HL-60/S4 (cell line): ENCODE results near the gene IGFLR1.

Experiments
- in situ Hi-C: fragments of 300-500 bp; cut with MboI; formaldehyde crosslinking; loops from 2 replicates; pipeline ENCODE4 v1.14.3; 2022; ENCODE audit warnings: low sequenced_read_pairs

The IGFLR1 gene

DNA sequence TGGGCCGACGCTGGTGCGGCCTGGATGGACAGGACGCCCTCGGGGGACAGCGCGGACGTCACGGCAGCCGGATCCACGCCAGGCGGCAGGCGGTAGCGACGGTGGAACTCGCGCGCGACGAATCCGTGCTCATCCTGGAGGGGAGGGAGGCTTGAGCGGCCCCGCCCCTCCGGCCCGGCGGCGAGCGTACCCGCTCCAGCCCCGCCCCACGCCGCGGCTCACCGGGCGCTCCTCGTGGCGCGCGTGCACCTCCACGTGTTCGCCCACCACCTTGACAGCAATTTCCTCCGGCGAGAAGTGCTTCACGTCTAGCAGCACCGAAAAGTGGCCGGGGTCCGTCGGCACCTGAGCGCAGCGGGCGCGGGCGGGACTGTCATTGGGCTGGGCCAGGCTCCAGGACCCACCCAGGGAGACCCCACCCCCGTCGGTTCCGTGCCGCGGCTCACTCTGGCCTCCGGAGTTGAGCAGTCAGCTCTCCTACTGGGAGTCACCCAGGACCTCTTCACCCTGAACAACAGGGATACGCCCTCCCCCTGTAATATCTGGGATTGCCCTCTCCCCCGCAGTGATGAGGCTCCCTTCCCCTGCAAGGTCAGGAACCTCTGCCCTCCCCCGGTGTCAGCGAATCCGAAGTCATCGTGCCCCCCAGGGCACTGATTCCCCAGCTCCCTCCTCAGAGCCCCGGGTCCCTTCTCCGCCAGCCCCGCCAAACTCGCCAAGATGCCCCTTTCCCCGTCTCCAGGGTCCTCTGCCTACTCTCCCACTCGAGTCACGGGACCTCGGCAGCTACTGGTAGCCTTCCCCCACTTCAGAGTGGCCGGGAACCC lies 13.5 kb upstream of the IGFLR1 start:
- in situ Hi-C loops = no loop called here

DNA sequence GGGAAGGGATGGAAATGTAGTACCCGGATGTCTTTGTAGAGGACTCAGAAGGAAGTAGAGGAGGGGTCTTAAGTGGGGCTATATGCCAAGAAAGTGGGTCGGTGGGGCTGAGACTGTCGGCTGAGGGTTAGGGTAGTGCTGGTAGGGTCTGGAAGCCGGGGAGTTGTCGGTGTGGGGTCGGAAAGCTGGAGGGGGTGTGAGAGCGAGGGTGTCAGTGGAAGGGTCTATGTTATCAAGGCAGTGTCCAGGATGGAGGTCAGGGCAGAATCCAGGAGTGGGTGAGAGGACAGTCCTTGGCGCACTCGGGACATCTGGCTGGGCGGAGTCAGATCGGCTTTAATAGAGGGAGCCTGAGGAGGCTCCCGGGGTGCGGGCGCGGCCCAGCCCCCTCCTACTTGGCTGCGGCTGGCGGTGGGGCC lies 12.9 kb upstream of the IGFLR1 start:
- in situ Hi-C loops = no loop called here

DNA sequence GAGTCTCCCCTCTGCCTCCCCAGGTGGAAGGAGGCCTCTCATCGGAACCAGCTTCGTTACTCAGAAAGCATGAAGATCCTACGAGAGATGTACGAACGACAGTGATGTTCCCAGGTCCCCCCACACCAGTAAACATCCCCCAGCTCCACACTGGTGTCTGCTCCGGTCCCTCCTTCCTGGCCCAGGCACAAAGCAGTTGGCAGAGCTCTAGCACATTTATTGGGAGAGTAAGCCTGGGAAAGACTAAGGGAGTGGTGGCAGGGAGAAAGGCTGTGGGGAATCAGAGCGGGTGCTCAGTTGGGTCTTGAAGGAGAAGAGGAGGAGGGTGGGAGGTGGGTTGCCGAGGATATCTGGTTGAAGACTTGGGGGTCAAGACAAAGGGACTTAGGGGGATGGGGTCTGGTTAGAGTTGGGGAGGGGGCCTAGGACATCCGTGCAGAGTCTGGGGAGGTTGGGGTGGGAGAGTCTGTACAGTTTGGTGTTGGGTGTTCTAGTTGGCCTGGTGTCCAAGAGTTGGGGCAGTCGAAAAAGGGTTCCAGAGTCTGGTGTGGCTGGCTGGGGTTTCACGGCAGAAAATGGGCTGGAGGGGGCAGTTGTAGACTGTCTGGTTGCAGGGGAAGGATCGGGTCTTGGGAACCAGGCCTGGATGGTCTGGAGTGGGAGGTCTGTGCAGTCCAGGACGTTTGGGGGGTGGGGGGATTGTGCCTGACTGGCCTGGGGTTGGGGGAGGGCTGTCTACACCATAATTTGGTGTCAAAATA lies 12.3 kb upstream of the IGFLR1 start:
- in situ Hi-C loops = no loop called here

DNA sequence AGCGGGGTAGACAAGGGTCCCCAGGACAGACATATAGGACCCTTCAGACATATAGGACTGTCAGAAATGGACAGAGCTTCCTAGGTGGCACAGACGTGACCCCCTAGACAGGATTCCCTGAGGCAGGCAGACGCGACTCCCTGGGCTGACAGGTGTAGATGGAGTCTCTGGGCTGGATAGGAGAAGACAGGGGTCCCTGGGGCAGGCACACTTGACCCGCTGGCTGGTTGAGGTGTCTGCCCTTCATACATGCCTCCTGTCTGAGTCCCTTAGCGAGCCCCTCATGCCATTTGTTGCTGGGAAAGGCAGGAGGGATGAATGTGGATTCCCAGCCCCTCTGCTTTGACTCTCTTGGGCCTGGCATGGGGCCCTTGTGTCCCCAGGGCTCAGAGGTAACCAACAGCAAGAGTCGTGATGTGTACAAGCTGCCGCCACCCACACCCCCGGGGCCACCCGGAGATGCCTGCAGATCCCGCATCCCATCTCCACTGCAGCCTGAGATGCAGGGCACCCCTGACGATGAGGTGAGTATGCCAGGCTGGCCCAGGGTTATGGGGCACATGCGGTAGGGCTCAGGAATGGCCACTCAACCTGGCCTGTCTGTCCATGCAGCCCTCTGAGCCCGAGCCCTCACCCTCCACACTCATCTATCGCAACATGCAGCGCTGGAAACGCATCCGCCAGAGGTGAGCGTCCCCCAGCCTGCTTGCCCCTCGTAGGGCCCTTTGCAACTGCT lies 11.6 kb upstream of the IGFLR1 start:
- in situ Hi-C loops = no loop called here

DNA sequence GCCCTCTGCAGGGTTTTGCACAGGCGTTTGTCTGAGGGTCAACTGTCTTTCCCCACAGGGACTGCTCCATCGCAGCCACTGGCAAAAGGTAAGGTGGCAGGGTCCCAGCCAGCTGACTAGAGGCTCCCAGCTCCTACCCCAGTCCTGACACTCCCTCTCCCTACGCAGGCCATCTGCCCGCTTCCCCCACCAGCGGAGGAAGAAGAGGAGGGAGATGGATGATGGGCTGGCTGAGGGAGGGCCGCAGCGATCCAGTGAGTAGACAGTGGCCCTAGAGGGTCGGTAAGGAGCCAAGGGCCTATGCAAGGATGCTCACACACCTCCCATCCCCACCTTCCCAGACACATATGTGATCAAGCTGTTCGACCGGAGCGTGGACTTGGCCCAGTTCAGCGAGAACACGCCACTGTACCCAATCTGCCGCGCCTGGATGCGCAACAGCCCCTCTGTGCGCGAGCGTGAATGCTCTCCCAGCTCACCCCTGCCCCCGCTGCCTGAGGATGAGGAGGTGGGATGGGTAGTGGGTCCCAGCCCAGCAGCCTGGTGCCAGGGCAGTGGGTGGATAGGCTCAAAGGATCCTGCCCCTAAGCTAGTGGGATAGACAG lies 10.6 kb upstream of the IGFLR1 start:
- in situ Hi-C loops = no loop called here

DNA sequence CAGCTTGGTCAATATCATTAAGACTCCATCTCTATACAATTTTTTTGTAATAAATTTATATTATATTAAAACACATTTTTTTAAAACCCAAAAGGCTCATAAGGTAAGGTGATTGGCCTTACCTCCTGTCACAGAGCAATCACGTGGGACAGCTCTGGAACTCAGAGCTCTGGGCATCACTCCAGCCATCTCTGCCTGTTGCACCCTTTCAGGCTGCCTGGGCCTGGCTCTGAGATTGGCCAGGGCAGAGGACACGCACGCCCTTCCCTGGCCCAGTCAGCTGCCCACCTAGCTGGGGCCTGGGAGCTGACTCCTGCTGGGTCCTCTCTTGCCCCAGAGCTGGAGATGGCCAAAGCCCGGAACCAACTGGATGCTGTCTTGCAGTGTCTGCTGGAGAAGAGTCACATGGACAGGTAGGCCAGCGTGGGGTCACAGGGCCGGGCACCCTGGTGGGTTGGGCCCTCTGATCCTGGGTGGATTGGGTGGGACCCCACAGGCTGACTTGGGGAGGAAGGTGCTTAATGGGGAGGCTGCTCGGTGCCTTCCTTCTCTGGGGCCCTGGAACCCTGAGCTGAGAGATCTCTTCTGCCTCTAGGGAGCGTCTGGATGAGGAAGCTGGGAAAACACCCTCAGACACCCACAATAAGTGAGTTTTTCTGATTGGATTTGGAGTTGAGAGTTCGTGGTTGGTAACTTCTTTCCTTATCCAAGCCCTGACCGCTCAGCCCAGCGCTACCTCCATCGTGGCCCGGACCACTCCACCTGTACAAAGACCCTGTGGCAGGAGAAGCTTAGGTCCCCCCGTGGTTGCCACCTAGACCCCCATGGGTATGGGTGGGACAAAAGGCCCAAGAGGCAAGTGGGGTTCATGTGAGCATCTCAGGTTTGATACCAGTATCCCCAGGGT lies 9.8 kb upstream of the IGFLR1 start:
- in situ Hi-C loops = no loop called here

DNA sequence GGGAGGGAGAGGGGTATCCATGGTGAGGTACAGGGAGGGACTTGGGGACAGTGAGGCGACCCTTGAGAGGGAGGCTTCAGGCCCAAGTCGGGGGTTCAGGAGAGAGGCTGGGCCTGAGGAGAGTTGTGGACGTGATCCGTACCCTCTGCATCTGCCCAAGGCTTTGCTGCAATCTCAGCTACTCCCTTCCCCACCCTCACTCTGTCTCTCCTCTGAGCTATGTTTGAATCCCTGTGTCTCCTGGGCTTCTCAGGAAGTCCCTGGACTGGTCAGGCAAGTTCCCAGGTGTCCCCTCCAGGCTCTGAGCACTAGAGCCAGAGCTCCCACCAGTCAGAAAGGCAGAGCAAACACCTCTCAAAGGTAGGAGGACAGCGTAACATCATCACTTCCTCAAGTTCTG lies 7.9 kb upstream of the IGFLR1 start:
- in situ Hi-C loops = no loop called here

DNA sequence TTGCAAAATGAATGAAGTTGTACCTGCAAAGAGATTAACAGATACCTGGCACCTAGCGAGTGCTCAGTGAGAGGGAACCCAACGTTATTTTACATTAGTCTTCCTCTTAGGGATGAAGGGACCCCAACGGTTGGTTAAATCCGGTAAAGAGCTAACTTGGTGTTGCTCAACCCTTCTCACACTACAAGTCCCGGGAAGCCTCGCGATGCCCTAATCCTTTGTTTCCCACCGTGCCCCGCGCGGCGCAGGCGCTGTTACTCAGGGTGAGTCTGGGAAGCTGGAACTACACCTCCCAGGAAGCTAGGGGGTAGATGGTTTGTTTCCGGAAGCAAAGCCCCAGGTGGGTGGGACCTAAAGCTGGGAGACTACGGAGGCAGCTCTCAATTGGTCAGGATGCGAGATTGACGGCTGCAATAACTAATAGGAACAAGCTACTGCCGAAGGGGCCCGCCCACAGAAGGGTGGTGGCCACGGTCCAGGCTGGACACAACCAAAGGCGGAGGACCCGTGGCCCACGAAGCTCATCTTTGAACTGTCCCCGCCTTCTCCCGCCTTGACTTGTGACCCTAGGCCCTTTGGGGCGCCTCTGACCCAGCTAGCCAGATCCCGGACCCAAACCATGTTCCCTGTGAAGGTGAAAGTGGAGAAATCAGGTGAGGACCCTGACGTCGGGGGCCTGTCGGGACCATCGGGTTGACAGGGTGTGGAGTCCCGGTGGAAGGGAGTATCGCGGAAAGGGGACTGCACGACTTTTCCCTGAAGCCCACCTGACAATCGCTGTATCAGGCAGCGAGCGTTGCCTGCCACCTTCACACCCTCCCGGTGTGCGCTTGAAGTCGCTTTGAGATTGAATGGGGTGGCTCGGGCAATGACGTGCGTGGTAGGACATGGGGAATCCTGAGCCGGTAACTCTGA lies 6.1 kb upstream of the IGFLR1 start, which contains the start of gene LIN37:
LIN37 (plus strand) TSS at position 471 of the 915 bp plus-strand sequence; CDS start at position 620, 149 bp downstream.
- in situ Hi-C loops = no loop called here

DNA sequence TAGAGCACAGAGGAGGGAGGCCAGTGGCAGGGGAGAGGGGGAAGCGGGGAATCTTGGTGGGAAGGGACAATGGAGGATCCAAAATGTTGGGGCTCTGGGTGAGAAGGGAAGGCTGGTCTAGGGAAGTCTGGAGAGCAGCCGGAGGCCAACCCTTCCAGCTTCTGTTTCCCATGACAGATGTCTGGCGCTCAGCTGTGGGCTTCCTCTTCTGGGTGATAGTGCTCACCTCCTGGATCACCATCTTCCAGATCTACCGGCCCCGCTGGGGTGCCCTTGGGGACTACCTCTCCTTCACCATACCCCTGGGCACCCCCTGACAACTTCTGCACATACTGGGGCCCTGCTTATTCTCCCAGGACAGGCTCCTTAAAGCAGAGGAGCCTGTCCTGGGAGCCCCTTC lies 4.3 kb upstream of the IGFLR1 start:
- in situ Hi-C loops = no loop called here

DNA sequence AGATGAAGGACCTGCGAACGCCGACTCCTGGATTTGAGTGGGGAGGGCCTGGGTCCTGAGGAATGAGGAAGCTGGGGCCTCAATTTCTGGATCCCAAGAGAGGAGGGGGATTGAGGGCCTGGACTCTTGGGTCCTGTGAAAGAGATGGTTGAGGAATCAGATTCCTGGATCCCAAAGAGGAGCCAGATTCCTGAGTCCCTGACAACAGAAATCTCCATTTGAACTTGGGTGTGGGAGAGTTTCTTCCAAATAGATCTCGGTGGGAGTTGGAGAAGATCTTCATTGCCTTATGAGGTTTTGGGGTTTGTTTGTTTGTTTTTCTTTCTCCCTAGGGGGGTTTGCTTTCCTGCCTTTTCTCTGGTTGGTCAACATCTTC lies 3.8 kb upstream of the IGFLR1 start:
- in situ Hi-C loops = no loop called here

DNA sequence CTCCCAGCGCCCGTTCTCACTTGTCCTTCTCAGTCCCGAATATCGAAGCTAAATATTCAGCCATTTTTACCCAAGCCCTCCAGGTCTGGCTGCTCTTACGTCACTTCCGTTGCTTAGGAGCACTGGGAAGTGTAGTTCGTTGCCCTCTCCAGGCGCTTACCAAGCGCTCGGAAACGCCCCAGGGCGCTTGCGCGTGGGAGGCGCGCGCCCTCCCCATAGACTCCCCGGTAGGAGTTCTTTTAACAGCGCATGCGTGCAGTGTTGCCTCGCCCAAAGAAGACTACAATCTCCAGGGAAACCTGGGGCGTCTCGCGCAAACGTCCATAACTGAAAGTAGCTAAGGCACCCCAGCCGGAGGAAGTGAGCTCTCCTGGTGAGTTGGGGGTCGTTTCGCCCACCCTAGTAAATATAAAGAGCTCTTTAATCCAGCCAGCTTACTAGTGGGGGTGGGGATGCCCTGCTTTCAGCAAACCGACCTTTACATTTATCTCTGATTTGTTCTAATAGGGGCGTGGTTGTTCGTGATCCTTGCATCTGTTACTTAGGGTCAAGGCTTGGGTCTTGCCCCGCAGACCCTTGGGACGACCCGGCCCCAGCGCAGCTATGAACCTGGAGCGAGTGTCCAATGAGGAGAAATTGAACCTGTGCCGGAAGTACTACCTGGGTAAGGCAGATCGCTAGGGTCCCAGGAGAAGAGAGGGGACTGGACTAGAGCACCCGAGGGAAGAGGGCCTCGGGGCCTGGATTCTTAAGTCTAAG lies 3.3 kb upstream of the IGFLR1 start, which contains the start of the genes PSENEN and U2AF1L4:
PSENEN (plus strand) TSS at position 324 of the 759 bp plus-strand sequence; CDS start at position 604, 280 bp downstream.
U2AF1L4 (minus strand) TSS at position 91 of the 759 bp plus-strand sequence; CDS start at position 64, 27 bp downstream.
- in situ Hi-C loops = no loop called here

DNA sequence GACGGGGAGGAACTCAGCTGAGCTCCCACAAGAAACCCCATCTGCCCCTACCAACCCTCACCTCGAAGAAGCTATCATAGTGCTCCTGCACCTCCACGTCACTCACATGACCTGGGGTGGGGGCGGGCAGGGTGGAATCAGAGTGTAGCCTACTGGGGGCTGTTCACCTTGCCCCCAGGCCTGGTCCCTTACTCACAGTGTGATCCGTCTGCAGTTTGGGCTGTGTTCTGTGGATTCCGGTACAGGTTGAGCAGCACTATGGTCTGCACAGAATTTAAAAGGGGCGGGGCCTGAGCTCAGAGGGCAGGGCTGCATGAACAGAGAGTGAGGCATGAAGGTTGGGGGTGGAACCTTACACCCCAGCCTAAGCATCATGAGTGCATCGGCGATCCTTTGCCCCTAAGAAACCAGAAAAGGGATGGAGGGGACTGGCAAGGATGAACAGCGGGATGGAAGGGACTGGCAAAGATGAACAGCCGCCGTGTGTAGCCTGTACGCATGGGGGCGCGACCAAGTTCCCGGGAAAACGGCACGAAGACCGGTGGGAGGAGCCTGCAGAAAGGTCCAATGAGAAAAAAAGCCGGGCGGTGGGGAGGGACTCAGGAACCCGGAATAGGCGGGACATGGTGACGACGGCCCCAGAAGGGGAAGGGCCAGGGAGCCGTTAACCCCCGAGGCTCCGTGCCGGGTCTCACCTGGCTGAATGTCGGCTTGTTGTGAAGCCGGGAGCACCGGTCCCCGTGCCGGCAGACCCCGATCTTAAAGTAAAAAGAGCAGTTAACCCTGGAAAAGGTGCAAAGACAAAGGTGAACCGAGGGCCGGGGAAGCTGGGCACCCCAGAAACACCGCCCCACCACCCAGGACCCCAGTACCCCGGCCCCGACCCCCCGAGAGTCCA lies 2.4 kb upstream of the IGFLR1 start:
- in situ Hi-C loops = no loop called here

DNA sequence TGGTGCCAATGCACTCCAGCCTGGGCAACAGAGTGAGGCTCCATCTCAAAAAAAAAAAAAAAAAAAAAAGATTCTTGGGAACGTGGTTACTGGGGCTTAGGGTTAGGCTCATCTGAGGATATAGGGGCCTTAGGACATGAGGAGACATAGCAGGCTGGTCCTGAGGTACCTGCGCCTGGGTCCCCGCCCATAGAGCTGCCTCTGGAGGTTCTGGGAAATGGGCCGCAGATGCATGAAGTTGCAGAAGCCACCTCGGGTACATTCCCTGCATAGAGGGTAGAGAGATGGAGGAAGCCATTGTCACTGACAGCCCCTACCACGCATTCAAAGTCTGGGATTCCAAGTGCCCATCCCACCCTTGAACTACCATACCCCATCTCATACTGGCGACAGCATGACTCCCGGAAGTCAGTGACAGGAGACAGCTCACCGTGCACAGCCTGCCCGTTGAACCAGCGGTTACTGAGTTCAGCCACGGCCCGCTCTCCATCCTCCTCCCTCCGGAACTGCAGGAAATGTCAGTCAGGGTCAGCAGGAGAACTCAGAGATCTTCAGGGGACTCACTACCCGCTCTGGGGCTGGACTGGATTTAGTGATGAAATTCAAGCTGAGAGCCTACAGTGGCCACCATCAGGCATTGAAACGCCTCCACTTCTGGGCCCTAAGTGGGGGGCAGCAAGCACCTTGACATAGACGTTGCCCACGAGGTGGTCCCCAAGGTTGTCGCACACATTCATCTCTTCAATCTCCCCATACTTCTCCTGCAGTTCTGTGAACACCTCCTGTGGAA lies 1.6 kb upstream of the IGFLR1 start:
- in situ Hi-C loops = no loop called here

DNA sequence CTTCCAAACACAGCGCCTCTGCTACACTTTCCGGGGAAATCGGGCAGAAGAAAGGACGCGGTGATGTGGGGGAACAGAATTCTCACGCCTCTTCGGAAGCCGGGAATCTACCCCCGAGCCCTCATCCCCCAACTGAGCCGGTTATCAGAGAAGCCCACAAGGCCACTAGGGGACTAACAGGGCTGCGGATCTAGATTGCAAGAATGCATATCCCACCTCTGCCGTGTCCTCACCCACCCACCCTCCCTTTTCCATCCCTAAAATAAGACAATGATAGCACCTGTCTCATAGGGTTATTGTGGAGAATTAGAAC lies 1.1 kb downstream of the IGFLR1 start:
- in situ Hi-C loops = no loop called here

DNA sequence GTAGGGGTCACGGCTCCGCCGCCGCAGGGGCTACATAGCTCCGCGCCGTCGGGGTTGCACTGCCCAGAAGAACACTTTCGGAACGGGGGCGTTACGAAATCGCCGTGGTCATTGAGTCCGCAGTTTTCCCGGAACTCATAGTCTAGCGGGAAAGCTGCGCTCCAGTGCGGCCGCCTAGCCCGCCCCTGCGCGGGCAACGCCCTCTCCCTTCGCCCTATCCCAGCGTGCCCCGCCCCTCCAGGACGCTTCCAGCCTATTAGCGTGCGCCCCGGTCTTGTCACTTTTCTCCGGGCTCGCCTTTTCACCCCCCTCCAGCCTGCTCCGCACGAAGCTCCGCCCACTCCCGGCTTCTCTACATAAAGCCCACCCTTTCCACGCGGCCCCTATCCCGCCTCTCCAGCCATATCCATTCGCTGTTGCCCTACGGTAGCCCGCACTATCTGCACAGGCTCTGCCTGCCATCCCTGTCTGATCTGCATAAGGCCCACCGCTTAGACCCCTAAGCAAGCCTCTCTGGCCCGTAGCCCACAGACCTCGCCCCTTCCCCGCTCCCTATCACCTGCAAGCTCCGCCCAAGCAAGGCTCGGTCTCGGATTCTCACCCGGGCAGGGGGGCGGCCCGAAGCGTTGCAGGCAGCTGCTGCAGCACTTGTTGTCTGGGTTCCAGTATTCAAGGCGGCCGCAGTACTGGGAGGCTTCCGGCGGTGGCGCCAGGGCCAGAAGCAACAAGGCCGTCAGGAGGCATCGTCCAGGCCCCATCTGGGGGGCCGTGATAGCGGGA lies 1.6 kb downstream of the IGFLR1 start:
- in situ Hi-C loops = no loop called here

DNA sequence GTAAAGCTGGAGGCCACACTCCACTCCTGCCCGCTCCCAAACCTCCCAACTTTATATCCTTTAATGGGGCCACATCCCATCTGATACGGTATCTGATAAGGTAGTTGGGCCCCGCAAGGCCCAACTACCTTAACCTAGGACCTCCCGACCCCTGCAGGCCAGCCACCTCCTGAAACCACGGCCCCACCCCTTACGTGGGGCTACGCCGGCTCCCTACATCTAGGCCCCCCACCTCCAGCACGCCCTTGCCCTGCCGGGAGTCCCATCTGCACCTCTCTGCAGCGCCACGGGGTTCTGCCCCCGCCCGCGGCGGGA lies 2.2 kb downstream of the IGFLR1 start:
- in situ Hi-C loops = no loop called here
